Measurements from ENCODE around the gene KLHL28.

The KLHL28 gene

GRCh38 chr14:44940211-44940610 is 21.5 kb downstream of the KLHL28 start:
- no peaks in the 10 kb centered on the region for H3K9me3 ChIP-seq (ENCODE audit: severe bottlenecking)
- TF ChIP-seq, protein P1, sequence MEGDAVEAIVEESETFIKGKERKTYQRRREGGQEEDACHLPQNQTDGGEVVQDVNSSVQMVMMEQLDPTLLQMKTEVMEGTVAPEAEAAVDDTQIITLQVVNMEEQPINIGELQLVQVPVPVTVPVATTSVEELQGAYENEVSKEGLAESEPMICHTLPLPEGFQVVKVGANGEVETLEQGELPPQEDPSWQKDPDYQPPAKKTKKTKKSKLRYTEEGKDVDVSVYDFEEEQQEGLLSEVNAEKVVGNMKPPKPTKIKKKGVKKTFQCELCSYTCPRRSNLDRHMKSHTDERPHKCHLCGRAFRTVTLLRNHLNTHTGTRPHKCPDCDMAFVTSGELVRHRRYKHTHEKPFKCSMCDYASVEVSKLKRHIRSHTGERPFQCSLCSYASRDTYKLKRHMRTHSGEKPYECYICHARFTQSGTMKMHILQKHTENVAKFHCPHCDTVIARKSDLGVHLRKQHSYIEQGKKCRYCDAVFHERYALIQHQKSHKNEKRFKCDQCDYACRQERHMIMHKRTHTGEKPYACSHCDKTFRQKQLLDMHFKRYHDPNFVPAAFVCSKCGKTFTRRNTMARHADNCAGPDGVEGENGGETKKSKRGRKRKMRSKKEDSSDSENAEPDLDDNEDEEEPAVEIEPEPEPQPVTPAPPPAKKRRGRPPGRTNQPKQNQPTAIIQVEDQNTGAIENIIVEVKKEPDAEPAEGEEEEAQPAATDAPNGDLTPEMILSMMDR (IDR thresholded peaks at IDR 0.05; ENCODE audit: low read depth, low read length), result no peak
- no peaks in the 10 kb centered on the region for H3K27me3 ChIP-seq (ENCODE audit: insufficient read depth, low read depth, severe bottlenecking)
- H3K36me3 ChIP-seq, result peaks cover under 1% of the 10 kb centered on the region
- H3K27ac ChIP-seq, result no peak overlapping the region
- no peak overlapping the region for H3K4me3 ChIP-seq (ENCODE audit: low read depth, low read length)
- no peak for DNase-seq

DNA sequence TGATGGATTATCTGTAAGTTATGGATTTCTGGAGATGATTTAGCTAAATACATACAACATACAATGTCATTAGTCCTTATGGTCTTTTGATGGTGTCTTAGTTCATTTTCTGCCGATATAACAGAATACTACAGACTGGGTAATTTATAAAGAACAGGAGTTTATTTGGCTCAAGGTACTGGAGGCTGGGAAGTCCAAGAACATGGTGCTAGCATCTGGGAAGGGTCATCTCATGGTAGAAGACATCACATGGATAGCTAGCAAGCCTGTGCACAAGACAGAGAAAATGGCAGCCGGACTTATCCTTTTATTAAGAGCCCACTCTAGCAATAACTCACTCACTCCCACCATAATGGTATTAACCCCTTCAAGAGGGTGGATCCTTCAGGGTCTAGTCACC is 24.2 kb downstream of the KLHL28 start:
- no peaks in the 10 kb centered on the region for H3K27me3 ChIP-seq (ENCODE audit: insufficient read depth, low read depth, severe bottlenecking)
- TF ChIP-seq, protein P1 (IDR thresholded peaks at IDR 0.05; ENCODE audit: low read depth, low read length), result no peak
- no peak overlapping the region for H3K4me3 ChIP-seq (ENCODE audit: low read depth, low read length)
- H3K27ac ChIP-seq, result no peak overlapping the region
- peaks cover 3% of the 10 kb centered on the region; the same call in 1 of the 2 replicates for H3K36me3 ChIP-seq
- H3K9me3 ChIP-seq (ENCODE audit: severe bottlenecking), result no peaks in the 10 kb centered on the region
- no peak for DNase-seq

DNA sequence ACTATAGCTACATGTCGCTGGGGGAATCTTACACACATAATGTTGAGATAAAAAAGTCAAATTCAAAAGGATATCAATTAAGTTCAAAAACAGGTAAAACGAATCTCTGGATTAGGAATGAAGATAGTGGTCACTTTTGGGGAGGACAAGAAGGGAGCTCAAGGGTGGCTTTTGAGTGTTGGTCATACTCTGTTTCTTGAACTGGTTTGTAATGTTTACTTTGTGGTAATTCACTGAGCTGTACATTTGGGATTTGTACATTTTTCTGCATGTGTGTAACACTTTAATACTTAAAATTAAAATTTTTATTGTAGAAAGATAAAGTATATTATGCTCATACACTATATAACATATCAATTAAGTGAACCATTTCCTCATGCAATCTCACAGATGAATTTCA is 26.6 kb downstream of the KLHL28 start:
- H3K4me3 ChIP-seq (ENCODE audit: low read depth, low read length), result no peak overlapping the region
- H3K9me3 ChIP-seq (ENCODE audit: severe bottlenecking), result no peaks in the 10 kb centered on the region
- DNase-seq, result no peak

DNA sequence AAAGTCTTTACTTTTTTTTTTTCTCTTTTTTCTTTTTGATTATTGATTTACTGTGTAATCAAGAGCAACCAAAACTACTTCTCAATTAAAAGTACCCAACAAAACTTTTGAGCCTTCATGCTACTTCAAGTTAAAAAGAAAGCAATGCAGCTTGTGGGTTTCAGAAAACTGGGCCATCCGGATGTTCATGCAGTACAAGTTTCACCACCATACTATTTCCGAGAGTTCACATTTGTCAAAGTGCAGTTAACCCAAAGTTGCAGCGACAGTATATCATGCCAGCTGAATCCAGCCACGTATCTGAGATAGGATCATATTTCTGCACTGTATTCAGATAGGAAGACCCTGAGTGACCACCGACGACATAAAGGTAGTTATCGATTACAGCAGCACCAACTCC is 33.0 kb downstream of the KLHL28 start:
- TF ChIP-seq, protein P1 (IDR thresholded peaks at IDR 0.05; ENCODE audit: low read depth, low read length), result no peak
- Histone ChIP-seq H3K27ac (no peak overlapping the region), H3K4me3 (ENCODE audit: low read depth, low read length) (no peak overlapping the region), H3K9me3 (ENCODE audit: severe bottlenecking) (no peaks in the 10 kb centered on the region), H3K36me3 (no peaks in the 10 kb centered on the region; the same call in 1 of the 2 replicates), H3K27me3 (ENCODE audit: insufficient read depth, low read depth, severe bottlenecking) (no peaks in the 10 kb centered on the region)
- DNase-seq, result no peak

More for the DNA sequence above, 26.6 kb downstream of the KLHL28 start:
- no peaks in the 10 kb centered on the region for H3K27me3 ChIP-seq (ENCODE audit: insufficient read depth, low read depth, severe bottlenecking)
- H3K27ac ChIP-seq, result no peak overlapping the region
- peaks cover 3% of the 10 kb centered on the region for H3K36me3 ChIP-seq
- TF ChIP-seq, protein P1 (IDR thresholded peaks at IDR 0.05; ENCODE audit: low read depth, low read length), result no peak

DNA sequence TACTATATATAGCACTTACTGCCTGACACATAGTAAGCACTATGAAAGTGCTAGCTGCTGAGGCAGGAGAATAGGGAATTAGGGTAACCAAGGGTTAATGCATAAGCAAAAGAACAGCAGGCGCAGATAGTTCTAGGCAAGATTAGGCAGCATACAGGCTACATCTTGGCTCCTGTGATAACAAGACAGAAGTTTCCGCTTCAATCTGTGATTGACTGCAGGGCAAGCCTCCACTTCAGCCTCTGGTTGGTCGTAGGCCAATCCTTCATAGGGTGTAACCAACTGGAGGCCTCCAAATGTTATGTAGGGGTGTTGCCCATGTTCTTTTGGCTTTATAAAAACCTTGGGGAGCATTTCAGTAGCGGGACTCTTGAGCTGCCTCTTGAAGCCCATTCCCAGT is 46.9 kb downstream of the KLHL28 start:
- no peaks in the 10 kb centered on the region for H3K27me3 ChIP-seq (ENCODE audit: insufficient read depth, low read depth, severe bottlenecking)
- H3K36me3 ChIP-seq, result no peaks in the 10 kb centered on the region
- no peak for DNase-seq
- TF ChIP-seq, protein P1 (IDR thresholded peaks at IDR 0.05; ENCODE audit: low read depth, low read length), result no peak
- H3K27ac ChIP-seq, result no peak overlapping the region
- no peak overlapping the region for H3K4me3 ChIP-seq (ENCODE audit: low read depth, low read length)
- H3K9me3 ChIP-seq (ENCODE audit: severe bottlenecking), result no peaks in the 10 kb centered on the region
